Mesenteric fat pad (tissue), 1 donor: ENCODE measurements around the gene SPRYD7. TPM values are rescaled to one million over a fixed set of nuclear protein-coding genes. Genes with fewer than 3 reads are reported as not detected.
"Not testable (repeated sequence)": the region's sequence is repeated elsewhere in the genome, so short reads cannot be mapped to it uniquely, and the experiment has no call there.

Source experiments
- DNase-seq: peaks from one replicate; pipeline ENCODE4 v3.0.0-alpha.2; 2020; ENCODE audit warnings: low spot score
- total RNA-seq: library from RNA; stranded (reverse); fragmentation: NEBNext Ultra II Directional; extraction: Animal tissue kit (Norgen Biotek cat#: 25700); gene quantifications from one replicate; pipeline ENCODE4 v1.2.1, GENCODE V29; 2021
- donor health status: DM: yes; HTN: yes; CAD: no.

Gene SPRYD7
- total RNA-seq, 1 donor from 2014 or later, result 6.4 TPM

DNA sequence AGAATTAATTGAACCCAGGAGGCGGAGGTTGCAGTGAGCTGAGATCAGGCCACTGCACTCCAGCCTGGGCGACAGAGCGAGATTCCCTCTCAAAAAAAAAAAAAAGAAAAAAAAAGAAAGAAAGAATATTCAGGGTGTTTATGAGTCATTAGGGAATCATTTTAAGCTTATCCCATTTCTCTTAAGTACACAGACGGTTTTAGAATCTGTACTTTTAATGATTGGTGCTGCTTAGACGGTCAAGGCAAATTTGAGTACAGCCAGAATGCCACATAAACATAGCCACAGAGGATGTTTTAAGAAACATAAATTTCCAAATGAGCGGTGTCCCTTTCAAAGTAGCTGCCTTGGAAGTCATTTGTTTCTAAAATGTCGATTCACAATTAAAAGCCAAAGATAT is 2.6 kb downstream of the SPRYD7 start:
- no peak for DNase-seq

DNA sequence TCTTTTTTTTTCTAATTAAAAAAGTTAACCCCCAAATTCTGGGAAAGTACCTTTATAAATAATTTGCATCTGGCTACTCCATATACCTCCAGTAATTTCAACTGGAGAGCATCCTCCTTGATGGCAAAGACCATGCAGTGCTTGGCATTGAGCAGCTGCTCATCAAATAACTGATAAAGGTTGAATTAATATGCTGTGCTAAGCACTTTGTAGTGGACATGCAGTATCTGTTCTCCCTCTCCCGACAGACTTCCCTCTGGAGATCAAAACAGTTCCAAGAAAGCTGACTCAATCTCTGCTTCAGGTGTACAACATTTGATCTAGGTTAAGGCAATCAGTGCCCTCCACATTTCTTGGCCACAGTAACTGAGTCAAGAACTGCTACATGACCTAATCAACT is 3.3 kb downstream of the SPRYD7 start:
- DNase-seq, result no peak

DNA sequence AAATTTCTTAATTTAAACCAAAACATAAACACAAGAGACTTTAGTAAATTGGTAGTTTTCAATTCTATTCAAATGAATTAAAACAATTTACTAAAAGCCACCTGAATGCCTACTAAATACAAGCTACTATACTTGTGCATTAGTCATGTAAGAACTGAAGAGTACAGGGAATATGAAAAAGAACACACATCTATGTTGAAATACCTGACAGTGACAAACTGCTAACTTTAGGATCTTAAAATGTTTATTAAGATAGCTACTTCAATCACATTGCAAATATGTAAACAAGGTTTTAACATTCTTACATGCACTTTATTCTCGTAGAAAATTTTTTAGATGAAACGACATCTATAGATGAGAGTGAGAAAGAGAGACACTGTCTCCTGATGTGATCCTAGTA is 4.1 kb downstream of the SPRYD7 start:
- DNase-seq, result no peak

DNA sequence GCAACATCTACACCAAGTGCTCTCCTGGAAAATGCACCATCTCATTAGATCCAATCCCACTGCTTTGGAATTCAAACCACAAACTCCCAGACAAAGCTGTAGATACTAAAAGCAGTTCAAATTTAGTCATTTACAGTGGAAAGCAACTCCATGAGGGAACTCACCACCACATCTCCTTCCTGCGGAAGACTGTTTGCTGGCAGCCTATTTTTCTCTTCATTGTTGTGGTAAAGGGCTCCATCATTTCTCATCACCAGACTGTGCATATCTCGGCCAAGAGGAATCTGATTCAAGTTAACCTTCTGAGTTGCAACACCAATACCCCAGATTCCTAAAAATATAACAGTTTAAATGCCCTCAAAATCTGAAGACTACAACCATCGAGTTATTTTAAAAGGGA is 8.4 kb downstream of the SPRYD7 start:
- no peak for DNase-seq

DNA sequence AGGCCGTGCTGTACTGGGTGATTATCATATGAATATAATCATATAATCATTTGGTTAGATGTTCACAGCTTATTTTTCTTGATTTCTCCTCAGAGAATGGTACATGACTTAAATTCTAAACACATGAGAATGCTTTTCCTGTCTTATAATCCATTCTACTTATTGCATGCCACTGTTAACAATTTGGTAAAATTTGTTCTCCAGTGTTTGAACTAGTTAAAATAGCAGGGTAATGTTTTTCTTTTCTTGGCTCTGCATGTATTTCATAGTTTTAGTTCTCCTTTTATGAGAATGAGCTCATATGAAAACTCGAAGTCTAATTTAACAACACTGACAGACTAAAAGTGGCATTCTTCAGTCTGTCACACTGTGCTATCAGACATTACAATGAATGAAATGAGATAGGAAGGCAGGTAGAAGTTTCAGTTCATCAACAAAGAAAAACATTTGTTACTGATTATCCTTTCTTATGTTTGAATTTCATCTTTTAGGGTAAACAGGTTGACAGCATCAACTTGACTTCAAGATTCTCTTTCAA is 10.2 kb downstream of the SPRYD7 start:
- no peak for DNase-seq

DNA sequence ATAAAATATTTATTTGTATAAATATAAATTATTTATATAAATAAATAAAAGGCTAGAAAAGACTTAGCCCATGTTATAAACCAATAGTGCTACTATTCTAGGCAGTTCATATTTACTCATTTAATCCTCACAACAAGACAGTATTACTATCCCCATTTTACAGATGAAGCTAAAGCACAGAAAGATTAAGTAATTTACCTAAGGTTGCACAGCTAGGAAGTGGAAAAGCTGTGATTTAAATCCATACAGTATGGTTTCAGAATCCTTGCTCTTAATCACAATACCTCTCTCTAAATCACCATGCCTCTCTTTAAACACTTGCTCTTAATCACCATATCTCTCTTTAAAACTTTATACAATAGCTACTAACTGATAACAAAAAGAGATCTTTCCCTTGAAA is 13.8 kb downstream of the SPRYD7 start:
- DNase-seq, result no peak

DNA sequence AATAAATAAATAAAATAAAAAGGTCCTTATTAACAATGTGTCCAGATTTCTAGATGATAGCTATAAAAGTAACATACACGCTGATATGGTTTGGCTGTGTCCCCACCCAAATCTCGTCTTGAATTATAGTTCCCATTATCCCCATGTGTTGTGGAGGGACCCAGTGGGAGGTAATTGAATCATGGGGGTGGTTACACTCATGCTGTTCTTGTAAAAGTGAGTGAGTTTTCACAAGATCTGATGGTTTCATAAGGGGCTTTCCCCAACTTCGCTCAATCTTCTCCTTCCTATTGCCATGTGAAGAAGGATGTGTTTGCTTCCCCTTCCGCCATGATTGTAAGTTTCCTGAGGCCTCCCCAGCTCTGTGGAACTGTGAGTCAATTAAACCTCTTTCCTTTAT is 15.2 kb downstream of the SPRYD7 start:
- not testable (repeated sequence) for DNase-seq

DNA sequence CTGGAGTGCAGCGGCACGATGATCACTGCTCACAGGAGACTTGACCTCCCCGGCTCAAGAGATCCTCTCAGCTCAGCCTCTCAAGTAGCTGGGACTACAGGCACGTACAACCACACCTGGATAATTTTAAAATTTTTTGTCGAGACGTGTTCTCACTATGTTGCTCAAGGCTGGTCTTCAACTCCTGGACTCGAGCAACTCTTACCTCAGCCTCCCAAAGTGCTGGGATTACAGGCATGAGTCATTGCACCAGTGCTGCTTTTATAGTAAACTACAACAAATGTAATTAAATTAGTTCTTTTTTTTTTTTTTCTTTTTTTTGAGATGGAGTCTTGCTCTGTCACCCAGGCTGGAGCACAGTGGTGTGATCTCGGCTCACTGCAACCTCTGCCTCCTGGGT is 18.0 kb downstream of the SPRYD7 start:
- DNase-seq, result not testable (repeated sequence)

DNA sequence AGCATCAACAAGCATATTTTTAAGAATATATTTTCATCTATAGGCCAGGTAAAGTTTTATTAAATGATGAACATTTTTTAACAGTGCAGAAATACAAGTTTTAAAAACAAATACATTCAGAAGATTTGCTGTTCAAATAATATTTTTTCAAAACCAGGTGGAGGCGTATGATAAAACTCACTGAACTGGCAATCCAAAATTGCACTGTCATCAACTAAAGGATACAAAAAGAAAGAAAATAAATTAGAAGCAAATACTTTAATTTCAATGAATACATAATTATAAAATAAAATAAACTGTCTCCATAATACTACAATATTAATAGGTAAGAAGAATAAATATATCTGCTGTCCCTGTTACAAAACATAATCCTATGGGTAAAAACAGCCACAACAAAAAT is 21.2 kb downstream of the SPRYD7 start:
- no peak for DNase-seq

DNA sequence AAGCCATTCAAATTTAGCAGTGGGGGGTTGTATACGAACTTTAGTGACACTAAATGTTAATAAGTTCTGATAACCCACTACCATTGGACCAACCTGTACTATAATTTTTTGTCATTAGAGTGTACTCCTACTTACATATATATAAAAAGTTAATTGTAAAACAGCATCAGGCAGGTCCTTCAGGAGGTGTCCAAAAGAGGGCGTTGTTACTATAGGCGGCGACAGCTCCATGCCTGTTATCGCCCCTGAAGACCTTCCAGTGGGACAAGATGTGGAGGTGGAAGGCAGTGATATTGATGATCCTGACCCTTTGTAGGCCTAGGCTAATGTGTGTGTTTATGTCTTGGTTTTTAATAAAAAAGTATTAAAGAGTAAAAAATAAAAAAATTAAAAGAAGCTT is 27.5 kb downstream of the SPRYD7 start:
- no peak for DNase-seq

DNA sequence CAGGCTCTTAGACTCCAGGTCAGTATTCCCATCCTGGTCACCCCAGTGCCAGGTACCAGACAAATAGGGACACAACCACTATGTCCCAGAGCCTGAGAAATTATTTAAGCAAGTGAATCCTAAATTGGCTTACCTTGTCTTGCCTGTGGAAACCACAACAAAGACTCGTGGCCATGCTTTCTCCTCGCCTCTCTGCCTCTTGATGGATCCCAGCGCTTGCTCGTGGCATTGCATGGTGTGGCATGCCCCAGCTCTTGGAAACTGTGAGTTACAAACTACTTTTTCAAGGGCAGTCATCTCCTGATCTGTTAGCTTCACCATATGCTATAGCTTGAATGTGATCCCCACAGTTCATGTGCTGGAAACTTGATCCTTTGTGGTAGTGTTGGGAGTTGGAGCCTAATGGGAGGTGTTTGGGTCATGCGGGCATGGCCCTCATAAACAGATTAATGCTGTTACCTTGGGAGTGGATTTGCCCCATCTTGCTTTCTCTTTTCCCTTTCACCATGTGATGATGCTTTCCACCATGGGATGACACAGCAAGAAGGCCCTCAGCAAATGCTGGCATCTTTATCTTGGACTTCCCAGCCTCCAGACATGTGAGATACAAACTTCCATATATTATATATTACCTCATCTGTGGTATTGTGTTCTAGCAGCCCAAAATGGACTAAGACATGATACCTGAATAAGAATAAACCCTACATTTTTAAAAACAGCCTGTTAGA is 31.2 kb downstream of the SPRYD7 start:
- no peak for DNase-seq

DNA sequence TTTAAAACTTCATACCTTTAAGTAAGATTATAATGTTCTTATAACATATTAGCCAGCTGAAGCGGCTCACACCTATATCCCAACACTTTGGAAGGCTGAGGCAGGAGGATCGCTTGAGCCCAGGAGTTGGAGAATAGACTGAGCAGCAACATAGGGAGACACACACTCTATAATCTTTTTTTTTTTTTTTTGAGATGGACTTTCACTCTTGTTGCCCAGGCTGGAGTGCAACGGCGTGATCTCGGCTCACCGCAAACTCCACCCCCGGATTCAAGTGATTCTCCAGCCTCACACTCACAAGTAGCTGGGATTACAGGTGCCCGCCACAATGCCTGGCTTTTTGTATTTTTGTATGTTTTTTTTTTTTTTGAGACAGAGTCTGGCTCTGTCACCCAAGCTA is 37.3 kb downstream of the SPRYD7 start:
- no peak for DNase-seq

DNA sequence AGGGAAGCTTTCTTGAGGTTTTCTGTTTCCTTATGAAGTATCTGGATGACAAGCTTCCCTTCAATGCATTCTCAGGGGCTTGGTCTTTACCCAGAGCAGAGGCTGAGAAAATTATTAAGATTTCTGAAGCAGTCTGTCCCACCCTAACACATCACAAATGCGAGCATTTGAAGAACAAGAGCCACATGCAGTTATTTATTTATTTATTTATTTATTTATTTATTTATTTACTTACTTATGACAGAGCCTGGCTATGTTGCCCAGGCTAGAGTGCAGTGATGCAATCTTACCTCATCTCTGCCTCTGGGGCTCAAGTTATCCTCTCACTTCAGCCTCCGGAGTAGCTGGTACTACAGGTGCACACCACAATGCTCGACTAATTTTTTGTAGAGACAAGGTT is 38.4 kb downstream of the SPRYD7 start:
- DNase-seq, result no peak

DNA sequence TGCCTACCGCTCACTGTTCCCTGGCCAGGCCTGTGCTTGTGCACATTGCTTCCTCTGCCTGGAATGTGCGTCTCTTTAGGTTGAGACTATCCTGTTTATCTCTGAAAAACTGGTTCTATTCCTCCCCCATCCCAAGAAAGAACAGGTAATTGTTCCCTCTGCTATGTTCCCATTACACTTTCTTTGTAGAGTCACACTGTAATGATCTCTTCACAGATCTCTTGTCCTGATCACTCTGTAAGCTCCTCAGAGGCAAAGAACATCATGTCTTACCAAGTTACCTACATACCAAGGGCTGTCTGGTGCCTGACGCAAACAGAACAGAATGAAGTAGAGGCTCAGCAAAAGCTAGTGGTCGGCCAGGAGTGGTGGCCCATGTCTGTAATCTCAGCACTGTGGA is 40.3 kb downstream of the SPRYD7 start:
- no peak for DNase-seq

DNA sequence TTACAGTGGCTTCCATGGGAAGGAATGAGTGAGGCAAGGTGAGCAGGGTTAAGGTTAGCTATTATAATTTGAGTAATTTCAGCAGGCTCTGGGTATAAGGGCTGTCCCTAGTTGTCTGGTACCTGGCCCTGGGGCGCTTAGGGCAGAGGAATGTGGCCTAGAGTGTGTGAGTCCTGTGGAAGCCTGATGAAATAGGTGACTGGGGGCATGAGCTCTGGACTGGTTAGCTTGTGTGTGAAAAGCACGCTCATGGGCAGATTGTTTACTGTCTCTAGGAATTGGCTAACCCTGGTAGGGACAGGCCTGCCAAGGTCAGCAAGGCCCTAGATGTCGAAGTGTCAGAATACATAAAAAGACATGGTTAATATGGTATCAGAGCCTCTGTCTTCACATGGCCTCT is 42.5 kb downstream of the SPRYD7 start:
- DNase-seq, result no peak

DNA sequence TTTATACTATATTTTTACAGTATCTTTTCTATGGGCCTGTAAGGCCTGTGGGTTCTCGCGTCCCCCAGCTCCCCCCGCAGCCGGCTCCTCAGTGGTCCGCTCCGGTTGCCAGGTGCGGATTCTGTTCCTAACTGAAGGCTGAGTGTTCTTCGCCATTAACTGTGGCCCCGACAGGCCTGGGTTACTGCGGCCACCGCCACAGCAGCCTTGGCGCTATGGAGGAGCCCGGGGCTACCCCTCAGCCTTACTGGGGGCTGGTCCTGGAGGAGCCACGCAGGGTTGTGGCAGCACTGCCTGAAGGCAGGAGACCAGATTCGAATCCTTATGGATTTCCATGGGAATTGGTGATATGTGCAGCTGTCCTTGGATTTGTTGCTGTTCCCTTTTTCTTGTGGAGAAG is 45.8 kb downstream of the SPRYD7 start:
- no peak for DNase-seq

DNA sequence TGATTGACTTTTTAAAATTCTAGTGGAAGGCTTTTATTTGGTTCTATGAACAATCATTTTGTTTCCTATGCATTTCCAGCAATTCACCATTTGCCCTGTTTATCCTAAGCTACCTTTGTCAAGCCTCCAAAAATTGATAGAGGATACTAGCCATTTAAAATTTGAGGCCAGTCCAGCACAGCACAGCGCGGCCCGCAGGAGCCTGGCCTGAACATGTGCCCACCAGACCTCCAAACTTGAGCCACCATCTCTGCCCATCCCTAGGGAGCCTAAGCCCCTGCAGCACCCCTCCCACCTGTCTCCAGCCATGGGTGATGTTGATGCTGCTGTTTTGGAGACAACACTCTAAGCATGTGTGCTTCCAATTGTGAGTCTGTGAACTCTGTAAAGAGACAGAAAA is 57.5 kb downstream of the SPRYD7 start:
- DNase-seq, result no peak

DNA sequence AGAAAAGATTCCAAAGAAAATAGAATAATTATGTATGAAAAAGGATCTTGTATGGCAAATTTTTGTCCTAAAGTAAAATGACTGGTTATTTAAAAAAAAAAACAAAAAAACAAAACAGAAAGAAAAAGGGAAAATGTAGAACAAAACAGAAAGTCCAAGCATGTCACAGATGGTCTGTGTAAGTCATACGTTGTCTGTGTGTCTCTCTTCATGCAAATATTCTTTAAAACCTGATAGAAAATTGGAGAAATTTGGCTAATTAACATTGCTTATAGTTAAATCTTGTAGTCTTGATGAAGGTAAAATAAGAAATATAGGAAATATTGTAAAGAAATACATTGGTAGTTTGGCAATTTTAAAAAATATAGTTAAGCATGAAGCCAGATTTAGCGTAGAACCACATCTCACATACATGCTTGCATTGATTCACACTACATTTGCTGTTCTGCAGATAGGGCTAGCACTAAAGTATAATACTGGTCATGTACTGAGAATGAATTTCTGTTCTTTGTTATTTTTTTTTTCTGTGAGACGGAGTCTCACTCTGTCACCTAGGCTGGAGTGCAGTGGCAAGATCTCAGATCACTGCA is 58.4 kb downstream of the SPRYD7 start:
- no peak for DNase-seq

DNA sequence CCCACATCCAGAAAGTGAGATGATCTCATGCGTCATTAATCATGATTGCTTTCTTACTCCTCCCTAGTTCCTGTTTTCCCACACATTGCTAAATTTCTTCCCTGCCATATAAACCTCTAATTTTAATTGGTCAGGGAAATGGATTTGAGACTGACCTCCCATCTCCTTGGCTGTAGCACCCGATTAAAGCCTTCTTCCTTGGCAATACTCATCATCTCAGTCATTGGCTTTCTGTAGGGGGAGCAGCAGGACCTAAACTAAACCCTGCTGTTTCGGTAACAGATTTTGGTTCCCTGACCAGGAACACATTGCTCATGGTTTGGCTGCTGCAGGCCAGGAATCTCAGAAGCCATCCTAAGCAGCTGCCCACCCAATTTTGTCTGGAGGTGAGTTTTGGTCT is 61.7 kb downstream of the SPRYD7 start:
- DNase-seq, result no peak

DNA sequence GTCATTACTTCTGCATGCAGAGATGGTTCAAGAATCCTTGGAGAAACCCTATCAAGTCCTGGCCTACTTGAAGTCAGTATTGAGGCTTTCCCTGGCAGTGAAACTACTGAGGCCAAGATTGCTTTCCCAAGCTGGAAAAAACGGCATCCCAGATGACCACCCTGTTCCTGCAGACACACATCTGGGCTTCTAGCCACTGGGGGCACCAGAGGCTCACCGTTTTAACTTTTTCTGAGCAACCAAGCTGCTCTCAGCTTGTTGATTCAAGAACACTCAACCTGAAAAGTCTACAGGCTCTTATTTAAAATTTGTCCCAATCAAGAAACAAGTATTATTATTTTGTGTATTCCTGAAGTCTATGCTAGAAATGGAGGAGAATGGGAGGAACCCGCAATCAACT is 66.6 kb downstream of the SPRYD7 start:
- no peak for DNase-seq

DNA sequence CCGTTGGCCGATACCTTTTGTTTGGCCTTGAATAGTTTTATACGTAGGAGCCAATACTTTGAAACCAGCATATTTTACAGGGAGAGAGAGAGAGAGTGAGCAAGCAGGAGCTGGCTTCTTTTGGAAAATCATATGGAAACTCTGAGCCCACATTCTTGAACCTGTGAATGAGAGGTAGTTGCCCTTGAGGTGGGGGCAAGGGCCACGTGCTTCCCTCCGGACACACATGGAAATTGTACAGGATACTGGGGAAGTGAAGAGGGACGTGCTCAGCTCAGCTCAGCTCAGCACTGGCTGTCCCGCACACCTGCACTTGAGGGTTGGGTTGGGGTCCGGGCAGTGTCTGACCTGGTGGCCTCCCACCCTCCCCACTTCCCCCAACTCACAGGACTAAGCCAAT is 68.3 kb downstream of the SPRYD7 start:
- no peak for DNase-seq

DNA sequence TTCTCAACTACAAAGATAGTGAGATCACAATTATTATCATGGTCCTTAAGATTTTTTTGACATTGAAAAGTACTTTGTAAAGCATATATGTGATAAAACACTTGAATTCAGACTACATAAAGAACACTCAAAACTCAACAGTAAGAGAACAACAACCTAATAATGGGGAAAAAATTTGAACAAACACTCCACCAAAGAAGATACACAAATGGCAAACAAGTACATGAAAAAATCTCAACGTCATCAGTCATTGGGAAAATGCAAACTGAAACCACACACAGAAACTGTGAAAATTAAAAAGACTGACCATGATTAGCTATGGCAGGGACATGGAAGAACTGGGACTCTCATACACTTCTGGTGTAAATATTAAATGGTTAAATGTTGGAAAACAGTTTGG is 70.9 kb downstream of the SPRYD7 start:
- DNase-seq, result no peak

DNA sequence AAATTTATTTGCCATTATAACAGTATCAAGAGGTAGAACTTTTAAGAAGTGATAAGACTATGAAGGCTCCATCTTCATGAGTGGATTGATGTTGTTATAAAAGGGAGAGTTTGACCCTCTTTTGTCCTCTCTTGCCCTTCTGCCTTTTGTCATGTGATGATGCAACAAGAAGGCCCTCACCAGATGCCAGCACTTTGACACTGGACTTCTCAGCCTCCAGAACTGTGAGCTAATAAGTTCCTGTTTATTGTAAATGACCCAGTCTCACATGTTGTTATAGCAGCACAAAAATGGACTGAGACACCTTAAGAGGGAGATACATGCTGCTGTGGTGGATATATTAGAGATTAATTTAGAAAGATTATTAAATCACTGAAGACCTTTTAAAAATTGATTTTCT is 71.6 kb downstream of the SPRYD7 start:
- DNase-seq, result no peak
